NCI-H2196 (cell line): ENCODE measurements around the gene VCL.
"Not testable (repeated sequence)": the region's sequence is repeated elsewhere in the genome, so short reads cannot be mapped to it uniquely, and the experiment has no call there.

Experiments
- DNase-seq: peaks from one replicate; lab custom pipeline; 2025; ENCODE audit not compliant: unreplicated experiment; lab: John Stamatoyannopoulos, UW

Gene VCL

DNA sequence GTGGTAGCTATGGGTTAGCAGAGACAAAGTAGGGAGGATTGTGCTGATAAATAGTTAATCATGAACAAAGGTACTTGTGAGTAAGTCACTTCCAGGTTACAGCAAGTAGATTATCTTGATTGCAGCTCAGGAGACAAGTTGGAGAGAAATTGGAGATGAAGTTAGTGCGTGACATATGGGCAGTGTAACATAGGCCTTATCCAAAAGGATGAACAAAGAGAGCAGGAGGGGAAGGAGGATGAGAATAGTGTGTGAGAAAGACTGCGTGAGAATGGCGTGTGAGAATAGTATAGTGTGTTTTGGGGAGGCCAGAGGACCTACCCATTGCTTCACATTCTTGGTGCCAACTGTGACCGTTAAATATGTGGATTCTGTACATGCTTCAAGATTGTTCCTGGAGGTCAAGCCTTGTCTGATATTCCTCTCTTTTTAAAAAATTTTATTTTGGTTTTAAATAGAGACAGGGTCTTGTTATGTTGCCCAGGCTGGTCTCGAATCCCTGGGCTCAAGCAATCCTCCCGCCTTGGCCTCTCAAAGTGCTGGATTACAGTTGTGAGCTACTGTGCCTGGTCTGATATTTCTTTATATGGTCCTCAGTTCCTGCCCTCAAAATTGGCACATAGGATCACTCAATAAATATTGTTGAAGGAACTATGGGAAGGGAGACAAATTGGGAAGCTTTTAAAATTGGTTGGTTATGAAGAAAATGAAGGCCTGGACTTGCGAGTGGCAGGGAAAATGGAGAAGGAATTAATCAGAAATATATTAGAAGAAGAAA, 3.2 kb downstream of the VCL start:
- no peak for DNase-seq

DNA sequence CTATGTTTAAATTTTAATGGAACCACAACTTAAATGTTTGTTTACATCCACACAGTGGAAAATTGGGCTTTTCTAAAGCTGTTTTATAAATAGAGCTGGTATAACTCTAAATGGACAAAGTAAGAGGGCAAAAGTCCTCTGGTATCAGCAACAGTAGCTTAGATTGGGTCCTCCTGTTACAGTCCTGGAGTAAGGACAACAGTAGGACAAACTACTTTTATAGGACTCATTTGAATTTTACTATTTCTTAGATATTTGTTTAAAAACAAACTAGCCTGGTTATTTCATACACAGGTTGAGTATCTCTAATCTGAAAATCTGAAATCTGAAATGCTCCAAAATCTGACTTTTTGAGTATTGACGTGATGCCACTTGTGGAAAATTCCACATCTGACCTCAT, 8.4 kb downstream of the VCL start:
- no peak for DNase-seq

DNA sequence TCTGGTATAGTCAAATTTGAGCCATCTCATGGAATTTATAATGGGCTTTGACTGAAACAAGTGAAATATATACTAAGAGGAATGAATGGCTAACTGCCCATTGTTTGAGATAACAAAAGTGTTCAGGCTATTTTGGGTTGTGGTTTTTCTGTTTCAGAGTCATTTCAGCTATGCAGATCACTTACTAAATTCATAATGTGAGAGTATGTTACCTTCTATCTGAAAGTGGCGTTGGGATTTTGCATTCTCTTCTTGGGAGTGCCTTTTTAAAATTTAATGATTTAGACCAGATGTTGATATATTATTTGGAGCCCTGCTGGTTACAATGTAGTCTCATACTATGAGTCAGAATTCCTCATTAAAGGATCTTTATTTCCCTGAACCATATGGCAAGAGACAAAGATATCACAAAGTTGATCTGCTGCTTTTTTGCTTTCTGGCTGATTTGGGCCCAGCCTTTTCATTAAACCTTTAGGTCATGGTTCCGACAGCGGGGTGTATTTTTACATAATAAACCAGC, 10.4 kb downstream of the VCL start:
- no peak for DNase-seq

DNA sequence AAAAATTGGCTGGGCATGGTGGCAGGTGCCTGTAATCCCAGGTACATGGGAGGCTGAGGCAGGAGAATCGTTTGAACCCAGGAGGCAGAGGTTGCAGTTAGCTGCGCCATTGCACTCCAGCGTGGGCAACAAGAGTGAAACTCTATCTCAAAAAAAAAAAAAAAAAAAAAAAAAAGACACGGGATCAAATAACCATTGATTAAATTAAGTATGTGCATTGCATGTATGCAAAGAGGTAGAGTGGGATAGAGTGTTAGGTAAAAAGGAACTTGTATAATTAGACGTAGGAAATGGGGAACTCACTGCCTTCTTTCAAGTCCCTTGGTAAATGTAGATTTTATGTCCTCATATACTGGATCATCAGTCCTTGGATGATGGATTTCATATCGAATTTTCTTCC, 13.1 kb downstream of the VCL start:
- no peak for DNase-seq

DNA sequence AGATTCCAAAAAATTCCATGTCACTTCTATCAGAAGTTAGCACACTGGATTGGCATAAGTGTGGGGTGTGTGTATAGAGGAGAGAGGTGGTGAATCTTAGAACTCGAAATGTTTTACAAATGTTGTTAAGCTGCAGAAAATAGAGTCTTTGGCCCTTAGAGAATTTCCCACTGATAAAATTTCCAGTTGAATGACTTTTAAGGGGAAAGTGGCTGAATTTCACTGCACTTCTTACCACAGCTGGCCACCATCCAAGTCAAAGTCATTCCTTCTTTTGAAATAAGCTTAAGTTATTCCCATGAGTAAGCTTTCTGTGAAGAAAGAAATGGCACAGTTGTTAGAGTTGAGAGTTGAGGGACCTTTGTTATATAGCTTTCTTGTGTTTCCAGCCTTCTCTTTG, 13.9 kb downstream of the VCL start:
- peak; percentile 20 for DNase-seq

DNA sequence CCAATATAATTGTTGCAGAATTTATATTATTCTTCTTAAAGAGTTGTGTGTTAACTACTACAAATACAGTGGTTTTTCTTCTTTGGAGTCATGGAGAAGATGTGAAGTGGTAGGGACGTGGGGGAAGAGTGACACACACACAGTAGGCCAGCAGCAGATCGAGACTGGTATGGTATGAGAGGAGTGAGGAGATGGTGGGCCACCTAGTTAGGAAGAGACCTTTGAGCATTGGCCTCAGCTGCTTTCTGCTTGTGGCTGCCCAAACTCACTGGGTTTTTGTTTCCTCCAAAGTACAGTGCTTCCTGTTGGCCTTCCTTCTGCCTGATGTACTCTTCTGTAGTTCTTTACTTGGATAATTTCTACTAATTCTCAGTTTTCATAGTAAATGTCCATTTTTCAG, 14.6 kb downstream of the VCL start:
- no peak for DNase-seq

DNA sequence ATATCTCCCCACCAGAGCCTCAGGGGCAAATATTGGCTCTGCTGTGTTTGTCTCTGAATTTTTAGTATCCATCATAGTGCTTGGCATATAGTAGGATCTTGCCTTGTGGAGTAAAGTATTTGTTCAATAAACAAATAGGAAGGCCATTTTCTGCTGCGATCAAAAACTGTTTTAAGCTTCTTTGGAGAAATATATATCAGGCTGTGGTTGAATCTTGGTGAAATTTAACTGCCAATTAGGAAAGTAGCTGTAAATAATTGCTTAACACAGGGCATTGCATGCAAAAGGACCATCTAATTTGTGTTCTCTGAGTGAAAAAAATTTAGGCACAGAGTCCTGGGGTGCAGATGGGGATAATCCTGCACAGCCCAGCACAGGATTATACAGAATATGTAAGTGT, 15.1 kb downstream of the VCL start:
- no peak for DNase-seq

DNA sequence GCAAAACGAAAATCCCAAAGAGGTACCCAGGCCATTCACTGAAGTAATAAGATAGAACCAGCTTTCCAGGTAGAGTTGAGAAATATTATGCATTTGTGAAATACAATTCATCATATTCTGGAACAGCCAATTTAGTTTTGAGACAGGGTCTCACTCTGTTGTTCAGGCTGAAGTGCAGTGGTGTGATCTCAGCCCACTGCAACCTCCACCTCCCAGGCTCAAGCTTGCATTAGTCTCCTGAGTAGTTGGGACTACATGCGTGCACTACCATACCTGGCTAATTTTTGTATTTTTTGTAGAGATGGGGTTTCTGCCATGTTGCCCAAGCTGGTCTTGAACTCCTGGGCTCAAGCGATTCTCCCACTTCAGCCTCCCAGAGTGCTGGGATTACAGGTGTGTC, 16.7 kb downstream of the VCL start:
- not testable (repeated sequence) for DNase-seq

DNA sequence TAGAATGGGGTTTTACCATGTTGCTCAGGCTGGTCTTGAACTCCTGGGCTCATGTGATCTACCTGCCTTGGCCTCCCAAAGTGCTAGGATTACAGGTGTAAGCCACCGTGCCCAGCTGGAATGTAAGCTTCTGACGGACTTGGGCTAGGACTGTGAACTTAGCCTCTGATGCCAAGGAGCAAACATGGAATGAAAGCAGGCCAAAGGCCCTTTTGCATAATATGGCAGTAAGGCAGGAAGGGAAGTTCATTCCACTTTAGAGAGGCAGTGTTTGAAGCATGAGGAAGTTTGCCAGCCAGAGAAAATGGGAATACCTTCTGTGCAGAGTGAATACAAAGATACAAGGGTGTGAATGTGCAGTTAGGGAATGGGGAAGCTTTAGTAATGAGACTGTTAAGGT, 20.3 kb downstream of the VCL start:
- DNase-seq = no peak

DNA sequence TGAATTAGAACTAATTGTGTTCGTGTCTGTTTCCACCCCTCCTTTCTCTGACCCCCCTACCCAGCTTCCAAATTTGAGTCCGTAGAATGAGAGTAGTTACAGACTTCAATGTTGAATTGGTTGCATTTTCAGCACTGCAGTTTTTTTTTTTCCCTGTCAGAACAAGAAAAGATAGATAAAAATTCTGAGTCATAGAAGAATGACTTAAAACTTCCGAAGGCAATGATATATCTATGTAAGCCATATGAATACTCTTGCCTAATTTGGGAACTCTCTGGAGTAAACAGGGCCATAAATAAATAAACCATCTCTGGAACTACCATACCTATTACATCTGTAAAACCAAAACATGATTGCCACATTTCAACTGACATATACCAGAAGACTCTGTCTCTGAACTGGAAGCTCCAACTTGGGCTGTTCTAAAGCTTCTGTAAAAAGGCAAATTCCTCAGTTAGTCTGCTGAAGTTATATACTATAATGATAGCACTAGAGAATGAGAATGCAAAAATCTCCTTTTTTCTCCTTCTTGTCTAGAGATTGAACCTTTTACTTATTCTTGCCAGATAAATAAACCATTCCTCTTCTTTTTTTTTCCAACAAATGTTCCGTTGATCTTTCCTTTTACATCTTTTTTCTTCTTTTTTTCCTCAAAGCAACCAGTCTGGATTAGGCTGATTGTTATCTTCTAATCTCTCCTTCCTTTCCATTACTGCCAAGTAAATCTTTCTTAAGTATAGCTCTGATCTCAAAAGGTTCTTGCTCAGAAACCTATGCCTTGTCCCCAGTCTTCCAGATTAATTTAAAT, 23.5 kb downstream of the VCL start:
- no peak for DNase-seq

DNA sequence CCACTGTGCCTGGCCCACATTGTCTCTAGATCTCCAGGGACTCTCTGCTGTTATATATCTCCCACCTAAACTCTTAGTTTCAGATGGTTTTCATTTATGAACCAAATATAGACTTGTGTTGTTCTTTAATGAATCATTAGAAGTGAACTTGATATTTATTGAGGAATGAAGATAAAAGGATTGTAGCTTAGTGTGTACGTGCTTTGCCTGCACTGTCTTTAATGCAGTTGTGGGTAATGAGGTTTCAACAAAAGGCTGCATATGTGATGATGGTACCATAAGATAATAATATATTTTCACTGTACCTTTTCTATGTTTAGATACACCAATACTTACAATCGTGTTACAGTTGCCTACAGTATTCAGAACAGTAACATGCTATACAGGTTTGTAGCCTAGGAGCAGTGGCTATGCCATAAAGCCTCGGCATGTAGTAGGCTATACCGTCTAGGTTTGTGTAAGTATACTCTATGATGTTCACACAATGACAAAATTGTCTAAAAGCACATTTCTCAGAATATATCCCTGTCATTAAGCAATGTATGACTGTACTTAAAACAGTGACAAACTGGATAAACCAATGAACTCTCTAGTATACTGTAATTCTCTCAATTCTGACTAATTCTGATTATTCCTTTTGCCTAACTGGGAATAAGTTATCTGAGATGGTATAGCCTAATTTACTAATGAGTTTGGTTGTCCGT, 25.2 kb downstream of the VCL start:
- no peak for DNase-seq

DNA sequence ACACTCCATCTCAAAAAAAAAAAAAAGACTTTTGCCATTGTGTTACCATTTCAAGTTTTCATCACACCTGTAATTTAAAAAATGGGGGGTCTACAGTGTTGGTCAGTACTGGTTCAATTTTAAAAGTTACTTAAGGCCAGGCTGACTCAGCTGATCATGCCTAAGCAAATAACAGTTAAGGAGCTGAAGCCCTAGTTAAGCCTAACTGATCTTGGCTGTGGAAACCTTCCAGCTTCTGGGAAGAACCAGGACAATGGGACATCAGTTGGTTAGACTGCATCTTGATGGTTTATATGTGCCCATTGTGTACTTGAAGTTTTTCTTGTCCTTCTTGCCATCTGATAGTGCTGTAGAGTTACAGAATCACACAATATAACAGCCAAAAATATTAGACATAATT, 26.7 kb downstream of the VCL start:
- DNase-seq = no peak

DNA sequence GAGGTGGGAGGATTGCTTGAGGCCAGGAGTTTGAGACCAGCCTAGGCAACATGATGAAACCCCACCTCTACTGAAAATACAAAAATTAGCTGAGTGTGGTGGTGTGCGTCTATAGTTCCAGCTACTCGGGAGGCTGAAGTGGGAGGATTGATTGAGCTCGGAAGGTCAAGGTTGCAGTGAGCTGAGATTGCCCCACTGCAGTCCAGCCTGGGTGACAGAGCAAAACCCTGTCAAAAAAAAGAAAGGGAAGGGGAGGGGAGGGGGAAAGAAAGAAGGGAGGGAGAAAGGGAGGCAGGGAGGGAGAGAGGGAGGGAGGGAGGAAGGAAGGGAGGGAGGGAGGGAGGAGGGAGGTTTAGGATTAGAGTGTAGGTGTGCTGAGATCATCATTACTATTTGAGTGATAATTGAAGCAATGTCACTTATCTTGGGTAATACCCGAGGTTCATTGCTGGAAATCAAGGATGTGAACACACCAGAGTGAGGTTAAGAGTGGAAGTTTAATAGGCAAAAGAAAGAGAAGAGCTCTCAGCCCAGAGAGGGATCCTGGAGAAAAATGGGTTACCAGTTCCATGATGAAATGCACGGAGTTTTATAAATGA, 27.6 kb downstream of the VCL start:
- DNase-seq = no peak

DNA sequence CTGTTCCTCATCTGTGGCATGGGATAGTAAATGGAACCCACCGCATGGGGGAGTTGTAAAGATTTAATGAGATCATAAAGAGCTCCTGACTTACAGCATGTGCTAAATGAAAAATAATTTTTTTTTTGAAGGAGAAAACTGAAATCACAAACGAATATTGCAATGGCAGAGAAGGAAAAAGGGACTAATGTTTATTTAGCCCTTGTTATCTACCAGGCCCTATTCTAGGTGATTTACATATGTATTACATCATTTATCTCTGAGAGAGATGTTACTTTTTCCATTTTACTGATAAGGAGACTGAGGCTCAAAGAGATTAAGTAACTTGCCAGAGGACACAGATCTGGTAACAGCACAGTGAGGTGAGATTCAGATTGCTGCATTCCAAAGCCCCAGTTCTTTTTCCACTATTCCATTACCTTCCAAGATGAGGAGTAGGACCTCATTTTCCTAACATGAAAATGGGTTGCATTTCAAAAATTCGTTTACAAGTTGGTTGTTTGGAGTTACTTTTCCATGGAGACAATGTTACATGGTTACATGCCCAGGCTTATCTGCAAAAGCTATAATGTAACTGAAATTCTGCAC, 28.6 kb downstream of the VCL start:
- no peak for DNase-seq

DNA sequence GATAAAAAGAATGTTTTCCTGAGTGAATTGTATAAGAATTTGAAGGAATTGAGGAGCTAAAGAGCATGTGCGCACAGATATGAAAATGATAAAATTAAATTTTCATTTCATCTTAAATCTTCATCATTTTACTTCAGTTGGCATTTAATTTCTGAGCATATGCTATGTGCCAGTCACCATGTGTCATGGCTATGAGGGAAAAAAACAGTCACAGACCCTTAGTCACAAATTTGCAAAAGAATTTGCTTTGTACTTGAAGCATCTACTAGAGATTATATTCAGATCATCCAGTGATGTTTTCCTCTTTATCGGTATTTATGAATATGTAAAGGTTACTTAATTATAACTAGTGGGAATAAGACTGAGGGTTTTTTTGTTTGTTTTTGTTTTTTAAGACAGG, 29.8 kb downstream of the VCL start:
- no peak for DNase-seq

DNA sequence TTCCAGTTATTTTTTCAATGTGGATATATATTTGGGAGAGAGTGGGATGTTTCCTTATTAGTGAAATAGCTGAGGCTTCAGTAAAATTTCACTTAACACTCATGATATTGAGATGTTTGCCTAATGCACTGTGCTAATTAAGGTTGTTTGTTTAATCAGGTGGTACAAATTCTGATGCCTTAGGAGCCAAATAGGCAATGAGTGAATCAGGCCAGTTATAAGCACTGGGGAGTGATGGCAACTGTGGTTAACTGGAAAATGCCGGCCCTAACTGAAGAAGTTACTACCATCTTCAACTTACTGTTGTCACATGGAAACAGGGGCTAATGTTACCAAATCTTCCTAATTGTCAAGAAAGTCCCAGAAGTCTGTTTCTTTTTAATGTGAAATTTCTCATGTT, 32.0 kb downstream of the VCL start:
- no peak for DNase-seq

DNA sequence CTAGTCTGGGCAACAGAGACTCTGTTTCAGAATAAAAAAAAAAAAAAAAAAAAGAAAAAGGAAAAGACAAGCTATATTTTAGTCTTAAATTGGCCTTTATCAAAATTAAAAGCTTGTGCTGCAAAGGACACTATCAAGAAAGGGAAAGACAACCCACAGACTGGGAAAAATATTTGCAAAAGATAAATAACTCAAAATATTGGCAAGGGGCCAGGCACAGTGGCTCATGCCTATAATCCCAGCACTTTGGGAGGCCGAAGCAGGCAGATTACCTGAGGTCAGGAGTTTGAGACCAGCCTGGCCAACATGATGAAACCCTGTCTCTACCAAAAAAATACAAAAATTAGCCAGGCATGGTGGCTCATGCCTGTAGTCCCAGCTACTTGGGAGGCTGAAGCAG, 34.3 kb downstream of the VCL start:
- not testable (repeated sequence) for DNase-seq

DNA sequence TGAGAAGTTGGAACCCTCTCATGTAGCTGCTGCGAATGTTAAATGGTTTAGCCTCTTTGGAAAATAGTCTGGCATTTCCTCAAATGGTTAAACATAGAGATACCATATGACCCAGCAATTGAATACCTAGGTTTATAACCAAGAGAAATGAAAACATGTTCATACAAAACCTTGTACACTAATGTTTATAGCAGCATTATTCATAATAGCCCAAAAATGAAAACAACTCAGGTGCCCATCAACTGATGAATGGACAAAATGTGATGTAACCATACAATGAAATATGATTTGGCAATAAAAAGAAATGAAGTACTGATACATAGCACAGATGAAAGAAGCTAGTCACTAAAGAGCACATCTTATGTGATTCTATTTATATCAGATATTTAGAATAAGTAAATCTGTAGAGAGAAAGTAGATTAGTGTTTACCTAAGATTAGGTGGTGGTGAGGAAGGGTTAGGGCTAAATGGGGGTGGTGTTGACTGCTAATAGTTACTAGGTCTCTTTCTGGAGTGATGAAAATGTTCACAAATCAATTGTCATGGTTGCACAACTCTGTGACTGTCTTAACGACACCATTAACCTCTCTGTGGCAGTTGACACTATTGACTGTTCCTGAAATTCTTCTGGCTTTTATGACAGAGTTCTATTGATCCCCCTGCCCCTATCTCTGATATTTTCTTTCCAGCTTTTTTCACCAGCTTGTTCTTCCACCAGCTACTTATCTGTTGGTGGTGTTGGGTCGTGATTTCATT, 35.2 kb downstream of the VCL start:
- no peak for DNase-seq

DNA sequence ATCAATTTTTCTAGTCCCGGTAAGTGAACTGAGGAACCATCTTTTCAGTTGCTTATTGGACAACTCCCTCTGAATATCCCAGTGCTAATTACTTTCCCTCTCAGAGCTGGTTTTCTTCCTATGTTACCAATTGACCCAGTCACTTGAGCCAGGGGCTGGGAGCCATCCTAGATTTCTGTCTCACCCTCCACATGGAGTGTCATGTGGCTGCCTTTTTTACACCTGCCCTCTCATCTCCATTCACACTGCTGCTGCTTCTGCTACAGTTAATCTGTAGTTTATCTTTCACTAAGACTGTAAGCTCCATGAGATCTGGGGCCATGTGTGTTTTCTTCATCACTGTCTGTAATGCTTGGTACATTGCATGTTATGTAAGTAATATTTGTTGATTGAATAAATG, 35.8 kb downstream of the VCL start:
- DNase-seq = no peak

DNA sequence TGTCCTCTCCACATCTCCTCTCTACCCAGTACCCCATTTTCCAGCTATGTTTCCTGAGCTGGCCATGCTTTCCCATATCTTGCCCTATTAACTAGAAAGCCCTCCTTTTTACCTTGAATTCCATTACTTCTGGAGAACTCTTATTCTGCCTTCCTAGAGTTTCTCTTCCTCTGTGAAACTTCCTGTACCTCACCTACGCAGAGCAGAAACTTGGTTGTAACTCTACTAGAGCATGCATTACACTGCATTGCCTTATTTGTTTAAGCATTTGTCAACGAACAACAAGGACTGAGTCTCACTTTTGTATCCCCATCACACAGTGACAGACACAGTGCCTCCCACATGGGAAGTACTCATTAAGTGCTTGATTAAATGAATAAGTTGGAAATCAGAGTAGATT, 36.4 kb downstream of the VCL start:
- DNase-seq = no peak
